ENCODE data around the gene ANKRD33. TPM values are rescaled to one million over a fixed set of nuclear protein-coding genes. Genes with fewer than 3 reads are reported as not detected.
"Not testable (repeated sequence)": the region's sequence is repeated elsewhere in the genome, so short reads cannot be mapped to it uniquely, and the experiment has no call there.

ANKRD33 gene
- total RNA-seq, 1 donor from 2014 or later = not detected

GRCh38 chr12:51873251-51873994 lies 14.5 kb upstream of the ANKRD33 start:
- intact Hi-C loops (cut with micrococcal nuclease) = loop anchor here (10.0 kb wide), 1 partner anchor 449 kb away; the partner anchor contains the start of gene SLC4A8

GRCh38 chr12:51874000-51874399 lies 13.9 kb upstream of the ANKRD33 start:
- intact Hi-C loops (cut with micrococcal nuclease) = loop anchor here (10.0 kb wide), 1 partner anchor 449 kb away; the partner anchor contains the start of gene SLC4A8

- intact Hi-C loops (cut with micrococcal nuclease) = loop anchor here (10.0 kb wide), 1 partner anchor 450 kb away; the partner anchor contains the start of gene SLC4A8
Measured at GRCh38 chr12:51874486-51874885, 13.4 kb upstream of the ANKRD33 start.

GRCh38 chr12:51879102-51879501 lies 8.8 kb upstream of the ANKRD33 start:
- intact Hi-C loops (cut with micrococcal nuclease) = loop anchor here (10.0 kb wide), 1 partner anchor 454 kb away; the partner anchor contains the start of gene SLC4A8

- intact Hi-C loops (cut with micrococcal nuclease) = no loop called here
Measured at GRCh38 chr12:51883295-51883694, 4.6 kb upstream of the ANKRD33 start.

GRCh38 chr12:51883998-51884675 lies 3.8 kb upstream of the ANKRD33 start:
- intact Hi-C loops (cut with micrococcal nuclease) = no loop called here

- intact Hi-C loops (cut with micrococcal nuclease) = no loop called here
Measured at GRCh38 chr12:51884676-51885229, 3.1 kb upstream of the ANKRD33 start.

GRCh38 chr12:51885294-51886020 lies 2.4 kb upstream of the ANKRD33 start:
- intact Hi-C loops (cut with micrococcal nuclease) = not testable (repeated sequence)

- intact Hi-C loops (cut with micrococcal nuclease) = no loop called here
Measured at GRCh38 chr12:51886021-51886710, 1.7 kb upstream of the ANKRD33 start.

- intact Hi-C loops (cut with micrococcal nuclease) = no loop called here
Measured at GRCh38 chr12:51888316-51889215, 663 bp downstream of the ANKRD33 start.

GRCh38 chr12:51889216-51890132 lies 1.6 kb downstream of the ANKRD33 start:
- intact Hi-C loops (cut with micrococcal nuclease) = no loop called here

- intact Hi-C loops (cut with micrococcal nuclease) = no loop called here
Measured at GRCh38 chr12:51890133-51890464, 2.2 kb downstream of the ANKRD33 start.

GRCh38 chr12:51890511-51891171 lies 2.7 kb downstream of the ANKRD33 start:
- intact Hi-C loops (cut with micrococcal nuclease) = no loop called here

GRCh38 chr12:51891843-51892242 lies 3.9 kb downstream of the ANKRD33 start:
- intact Hi-C loops (cut with micrococcal nuclease) = no loop called here

- intact Hi-C loops (cut with micrococcal nuclease) = no loop called here
Measured at GRCh38 chr12:51893786-51894185, 5.9 kb downstream of the ANKRD33 start.

GRCh38 chr12:51895378-51896135 lies 7.7 kb downstream of the ANKRD33 start:
- intact Hi-C loops (cut with micrococcal nuclease) = no loop called here

- intact Hi-C loops (cut with micrococcal nuclease) = no loop called here
Measured at GRCh38 chr12:51896236-51896635, 8.3 kb downstream of the ANKRD33 start.

GRCh38 chr12:51897181-51897580 lies 9.3 kb downstream of the ANKRD33 start:
- intact Hi-C loops (cut with micrococcal nuclease) = no loop called here
